ENCODE results near the gene CDH13. TPM values are rescaled to one million over a fixed set of nuclear protein-coding genes. Genes with fewer than 3 reads are reported as not detected.

The CDH13 gene
- total and polyA plus RNA-seq, 10 of the 15 experiments (the other 5 are each of a cell fraction or from before 2014, with no cell fraction given): under 0.01 to 0.05 TPM; not detected in 8

DNA sequence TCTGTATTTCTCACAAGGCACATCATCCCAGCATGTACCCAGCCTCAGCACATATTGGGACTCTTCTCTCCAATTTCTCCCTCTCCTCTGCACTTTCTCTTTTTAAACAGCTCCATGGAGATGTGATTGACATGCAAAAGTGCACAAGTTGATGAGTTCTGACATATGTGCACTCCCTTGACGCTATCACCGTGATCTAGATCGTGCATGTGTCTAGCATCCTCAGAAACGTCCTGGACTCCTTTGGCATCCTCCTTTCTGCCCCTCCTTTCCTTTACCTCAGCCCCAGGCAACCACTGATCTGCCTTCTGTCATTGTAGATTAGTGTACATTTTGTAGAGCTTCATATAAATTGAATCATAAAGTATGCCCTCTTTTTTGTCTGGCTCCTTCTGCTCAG, 1073.0 kb downstream of the CDH13 start:
- CTCF ChIA-PET: no interaction called here
- Histone ChIP-seq H3K4me3 (no peak overlapping the region), H4K20me1 (ENCODE audit: control insufficient read depth, insufficient read depth) (no peaks in the 10 kb centered on the region), H3K79me2 (ENCODE audit: control insufficient read depth, insufficient read depth, low read length) (no peaks in the 10 kb centered on the region), H3K36me3 (ENCODE audit: control insufficient read depth in 2 of 2, insufficient read depth in 2 of 2, low read length in 1 of 2) (no peaks in the 10 kb centered on the region), H3K27me3 (replicated peaks in 1 of 2; ENCODE audit: control insufficient read depth in 2 of 2, insufficient read depth in 2 of 2, low read length in 1 of 2) (no peaks in the 10 kb centered on the region), H3K4me1 (ENCODE audit: control insufficient read depth, insufficient read depth, low read length) (no peaks in the 10 kb centered on the region), H2AFZ (ENCODE audit: control insufficient read depth, low read depth, low read length) (no peak overlapping the region), H3K9me3 (replicated peaks; ENCODE audit: control insufficient read depth, insufficient read depth, low read length) (no peaks in the 10 kb centered on the region), H3K9ac (ENCODE audit: control insufficient read depth, insufficient read depth, low read length) (no peak overlapping the region), H3K27ac (ENCODE audit: control insufficient read depth, insufficient read depth) (no peak overlapping the region), H3K4me2 (ENCODE audit: control insufficient read depth, insufficient read depth) (no peak overlapping the region)
- POLR2A ChIA-PET: no interaction called here
- BruUV-seq (replicated peaks): no TSS peak
- RAD21 ChIA-PET (ENCODE audit: unreplicated experiment): no interaction called here
- intact Hi-C loops (cut with micrococcal nuclease; ENCODE audit: unreplicated experiment) (no loop called here), in situ Hi-C loops (cut with MboI) (no loop called here)
- no peak for ATAC-seq
- FAIRE-seq: no peak
- DNase-seq (ENCODE audit: low read depth, low spot score): no peak
- TF ChIP-seq ZNF24 (IDR thresholded peaks at IDR 0.05) (no peak), RELA (IDR thresholded peaks at IDR 0.05; ENCODE audit: borderline replicate concordance, partially characterized antibody) (no peak)
- 28% methylated on average over 4 of the region's 4 CpGs for WGBS (ENCODE audit: insufficient coverage, insufficient replicate concordance, low lambda C conversion rate, missing lambda C conversion rate)
- SMC1A ChIA-PET (ENCODE audit: uncharacterized antibody, unreplicated experiment): no interaction called here

DNA sequence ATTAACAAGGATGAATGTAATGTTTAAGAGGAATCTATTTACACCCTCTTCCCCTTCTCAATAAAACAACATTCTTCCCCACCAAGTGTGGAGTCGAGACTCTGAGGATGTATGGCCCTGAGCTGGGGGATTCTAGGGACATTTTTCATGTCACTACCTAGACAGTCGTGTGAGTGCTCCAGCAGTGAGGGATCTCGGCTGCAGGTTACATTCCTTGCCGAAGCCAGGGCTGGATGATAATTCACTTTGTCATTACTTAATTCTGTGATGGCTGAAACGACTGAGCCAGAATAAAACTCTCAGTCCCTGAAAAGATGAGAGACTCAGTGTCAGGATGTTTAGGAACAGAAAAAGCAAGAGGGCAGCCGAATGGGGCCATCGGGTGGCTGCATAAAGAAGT, 1074.1 kb downstream of the CDH13 start:
- no peak for ATAC-seq
- RAD21 ChIA-PET (ENCODE audit: unreplicated experiment): no interaction called here
- SMC1A ChIA-PET (ENCODE audit: uncharacterized antibody, unreplicated experiment): no interaction called here
- Histone ChIP-seq H3K27ac (ENCODE audit: control insufficient read depth, insufficient read depth) (no peak overlapping the region), H3K27me3 (replicated peaks in 1 of 2; ENCODE audit: control insufficient read depth in 2 of 2, insufficient read depth in 2 of 2, low read length in 1 of 2) (no peaks in the 10 kb centered on the region), H2AFZ (ENCODE audit: control insufficient read depth, low read depth, low read length) (no peak overlapping the region), H4K20me1 (ENCODE audit: control insufficient read depth, insufficient read depth) (no peaks in the 10 kb centered on the region), H3K79me2 (ENCODE audit: control insufficient read depth, insufficient read depth, low read length) (no peaks in the 10 kb centered on the region), H3K4me3 (no peak overlapping the region), H3K9ac (ENCODE audit: control insufficient read depth, insufficient read depth, low read length) (no peak overlapping the region), H3K9me3 (replicated peaks; ENCODE audit: control insufficient read depth, insufficient read depth, low read length) (no peaks in the 10 kb centered on the region), H3K36me3 (ENCODE audit: control insufficient read depth in 2 of 2, insufficient read depth in 2 of 2, low read length in 1 of 2) (no peaks in the 10 kb centered on the region), H3K4me1 (ENCODE audit: control insufficient read depth, insufficient read depth, low read length) (no peaks in the 10 kb centered on the region), H3K4me2 (ENCODE audit: control insufficient read depth, insufficient read depth) (no peak overlapping the region)
- TF ChIP-seq, protein P1, sequence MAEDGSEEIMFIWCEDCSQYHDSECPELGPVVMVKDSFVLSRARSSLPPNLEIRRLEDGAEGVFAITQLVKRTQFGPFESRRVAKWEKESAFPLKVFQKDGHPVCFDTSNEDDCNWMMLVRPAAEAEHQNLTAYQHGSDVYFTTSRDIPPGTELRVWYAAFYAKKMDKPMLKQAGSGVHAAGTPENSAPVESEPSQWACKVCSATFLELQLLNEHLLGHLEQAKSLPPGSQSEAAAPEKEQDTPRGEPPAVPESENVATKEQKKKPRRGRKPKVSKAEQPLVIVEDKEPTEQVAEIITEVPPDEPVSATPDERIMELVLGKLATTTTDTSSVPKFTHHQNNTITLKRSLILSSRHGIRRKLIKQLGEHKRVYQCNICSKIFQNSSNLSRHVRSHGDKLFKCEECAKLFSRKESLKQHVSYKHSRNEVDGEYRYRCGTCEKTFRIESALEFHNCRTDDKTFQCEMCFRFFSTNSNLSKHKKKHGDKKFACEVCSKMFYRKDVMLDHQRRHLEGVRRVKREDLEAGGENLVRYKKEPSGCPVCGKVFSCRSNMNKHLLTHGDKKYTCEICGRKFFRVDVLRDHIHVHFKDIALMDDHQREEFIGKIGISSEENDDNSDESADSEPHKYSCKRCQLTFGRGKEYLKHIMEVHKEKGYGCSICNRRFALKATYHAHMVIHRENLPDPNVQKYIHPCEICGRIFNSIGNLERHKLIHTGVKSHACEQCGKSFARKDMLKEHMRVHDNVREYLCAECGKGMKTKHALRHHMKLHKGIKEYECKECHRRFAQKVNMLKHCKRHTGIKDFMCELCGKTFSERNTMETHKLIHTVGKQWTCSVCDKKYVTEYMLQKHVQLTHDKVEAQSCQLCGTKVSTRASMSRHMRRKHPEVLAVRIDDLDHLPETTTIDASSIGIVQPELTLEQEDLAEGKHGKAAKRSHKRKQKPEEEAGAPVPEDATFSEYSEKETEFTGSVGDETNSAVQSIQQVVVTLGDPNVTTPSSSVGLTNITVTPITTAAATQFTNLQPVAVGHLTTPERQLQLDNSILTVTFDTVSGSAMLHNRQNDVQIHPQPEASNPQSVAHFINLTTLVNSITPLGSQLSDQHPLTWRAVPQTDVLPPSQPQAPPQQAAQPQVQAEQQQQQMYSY (CRISPR knock-in tag; IDR thresholded peaks at IDR 0.05): no peak
- TF ChIP-seq, protein P2, sequence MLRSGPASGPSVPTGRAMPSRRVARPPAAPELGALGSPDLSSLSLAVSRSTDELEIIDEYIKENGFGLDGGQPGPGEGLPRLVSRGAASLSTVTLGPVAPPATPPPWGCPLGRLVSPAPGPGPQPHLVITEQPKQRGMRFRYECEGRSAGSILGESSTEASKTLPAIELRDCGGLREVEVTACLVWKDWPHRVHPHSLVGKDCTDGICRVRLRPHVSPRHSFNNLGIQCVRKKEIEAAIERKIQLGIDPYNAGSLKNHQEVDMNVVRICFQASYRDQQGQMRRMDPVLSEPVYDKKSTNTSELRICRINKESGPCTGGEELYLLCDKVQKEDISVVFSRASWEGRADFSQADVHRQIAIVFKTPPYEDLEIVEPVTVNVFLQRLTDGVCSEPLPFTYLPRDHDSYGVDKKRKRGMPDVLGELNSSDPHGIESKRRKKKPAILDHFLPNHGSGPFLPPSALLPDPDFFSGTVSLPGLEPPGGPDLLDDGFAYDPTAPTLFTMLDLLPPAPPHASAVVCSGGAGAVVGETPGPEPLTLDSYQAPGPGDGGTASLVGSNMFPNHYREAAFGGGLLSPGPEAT (IDR thresholded peaks at IDR 0.05; ENCODE audit: low read depth): no peak
- TF ChIP-seq, protein P3, sequence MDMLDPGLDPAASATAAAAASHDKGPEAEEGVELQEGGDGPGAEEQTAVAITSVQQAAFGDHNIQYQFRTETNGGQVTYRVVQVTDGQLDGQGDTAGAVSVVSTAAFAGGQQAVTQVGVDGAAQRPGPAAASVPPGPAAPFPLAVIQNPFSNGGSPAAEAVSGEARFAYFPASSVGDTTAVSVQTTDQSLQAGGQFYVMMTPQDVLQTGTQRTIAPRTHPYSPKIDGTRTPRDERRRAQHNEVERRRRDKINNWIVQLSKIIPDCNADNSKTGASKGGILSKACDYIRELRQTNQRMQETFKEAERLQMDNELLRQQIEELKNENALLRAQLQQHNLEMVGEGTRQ (IDR thresholded peaks at IDR 0.05; ENCODE audit: borderline replicate concordance, low read depth, low read length): no peak
- intact Hi-C loops (cut with micrococcal nuclease; ENCODE audit: unreplicated experiment): no loop called here
- no peak for FAIRE-seq
- CTCF ChIA-PET: no interaction called here
- in situ Hi-C loops (cut with MboI): no loop called here
- no peak for DNase-seq (ENCODE audit: low read depth, low spot score)
- POLR2A ChIA-PET: interaction anchor here (0.6 kb wide), 1 partner anchor 180 kb away, joined by 5 read pairs; no protein-coding TSS in a partner anchor
- BruUV-seq (replicated peaks): no TSS peak
- 51% methylated on average over 7 of the region's 7 CpGs for WGBS (ENCODE audit: insufficient coverage, insufficient replicate concordance, low lambda C conversion rate, missing lambda C conversion rate)
